Pancreas (tissue), 10 donors: Measurements from ENCODE around the gene AUTS2. TPM values are rescaled to one million over a fixed set of nuclear protein-coding genes. Genes with fewer than 3 reads are reported as not detected.

Experiments
- ATAC-seq, 4 donors: fragments of 200-7000 bp; cut with Tn5 transposase; one replicate each; pipeline versions ENCODE4 v1.8.0 to v1.9.1; 2020; ENCODE audit warnings: mild to moderate bottlenecking in 4 of 4, moderate library complexity in 4 of 4
- DNase-seq, 6 donors: peaks; one replicate each; pipeline ENCODE4 v3.0.0-alpha.2; 2020
- FAIRE-seq: peaks from 2 replicates; lab custom pipeline; 2012; peaks lifted over from hg19 to GRCh38; lab: Jason Lieb, UNC
- H3K27ac ChIP-seq, 4 donors: fragments of 200-600 bp; sonication (generic); 1 replicate in 3 of 4; 2 replicates in 1 of 4; pipeline versions ENCODE4 v1.5.0 to v1.8.0; 2020
- H3K27me3 ChIP-seq, 4 donors: fragments of 200-600 bp; one replicate each; pipeline ENCODE4 v1.8.0; 2021
- H3K36me3 ChIP-seq, 3 donors: fragments of 200-600 bp; sonication (generic) in 1 of 3; one replicate each; pipeline versions ENCODE4 v1.5.0 to v1.8.0; 2020 to 2021
- H3K4me1 ChIP-seq, 3 donors: fragments of 200-600 bp; one replicate each; pipeline ENCODE4 v1.8.0; 2021
- H3K4me3 ChIP-seq, 4 donors: fragments of 200-600 bp; sonication (generic) in 2 of 4; one replicate each; pipeline versions ENCODE4 v1.5.0 to v1.8.0; 2020 to 2021
- H3K9me3 ChIP-seq, 4 donors: fragments of 200-600 bp; one replicate each; pipeline ENCODE4 v1.8.0; 2021
- WGBS, 2 donors: extraction: QIAGEN DNeasy Blood & Tissue Kit; methylation state at CpG; one replicate each; pipeline ENCODE4 v1.1.7; 2013; 5-methylcytosine and 5-hydroxymethylcytosine counted together
- intact Hi-C, 3 donors: fragments of 100-400 bp; cut with DNase I; formaldehyde crosslinking; loops; one replicate each; pipeline versions ENCODE4 v1.11.1 to v1.14.2; 2022
- polyA plus RNA-seq, 2 donors: library from polyadenylated mRNA; stranded (reverse); fragments of 200-250 nt; gene quantifications; one replicate each; pipeline ENCODE4 v1.2.3, GENCODE V29; 2013
- total RNA-seq, 6 donors: library from RNA; stranded (reverse); fragmentation: NEBNext Ultra II Directional in 4 of 6; extraction: Animal tissue kit (Norgen Biotek cat#: 25700) in 4 of 6; gene quantifications; one replicate each; pipeline versions ENCODE4 v1.2.1 to v1.2.4, GENCODE V29; 2021 to 2023
- TF ChIP-seq, protein P1 (sequence below), 4 donors: fragments of 200-600 bp; sonication (generic) in 3 of 4; IDR thresholded peaks; one replicate each; pipeline versions ENCODE4 v1.5.0 to v1.8.0; 2021; ENCODE audit warnings: antibody characterized with exemption in 4 of 4
- donor health status: healthy with polysubstance abuse.
- donor health status: DM: no; HTN: no; CAD: no; lungs with moderate emphysema.
- donor health status: DM: no; HTN: no; CAD: no.
- donor health status: control.
- donor health status: control.
- donor health status: Bipolar disorder and iron deficiency.
- donor health status: DM: yes; HTN: yes; CAD: no.
- donor health status: DM: no; HTN: no; CAD: no.
- donor health status: DM: no; HTN: no; CAD: no.
- donor health status: DM: yes; HTN: yes; CAD: no.

The AUTS2 gene
- total and polyA plus RNA-seq, 8 donors = 5.8 to 16.8 (median 9.9) TPM

DNA sequence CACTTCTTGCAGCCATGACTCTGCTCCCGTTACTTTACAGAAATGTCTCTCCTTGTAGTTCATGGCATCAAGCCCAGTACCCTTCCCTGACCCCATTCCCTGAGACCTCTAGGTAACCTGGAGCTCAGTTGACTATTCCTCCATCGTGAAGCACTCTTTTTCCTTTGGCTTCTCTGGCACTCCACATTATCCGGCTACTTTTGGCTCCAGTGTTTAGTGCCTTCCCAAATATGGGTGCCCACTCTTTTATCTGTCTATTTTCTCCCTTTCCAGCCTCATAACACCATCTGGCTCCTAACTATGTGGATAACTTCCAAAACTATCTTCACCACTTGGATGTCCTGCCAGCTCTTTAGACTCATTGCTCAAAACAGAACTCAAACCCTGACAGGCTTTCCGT lies 788.9 kb downstream of the AUTS2 start:
- whole genome bisulfite sequencing, 2 donors = 70 to 83% methylated on average over 4 of the region's 4 CpGs
- Histone ChIP-seq H3K27ac (no peak overlapping the region), H3K4me1 (no peaks in the 10 kb centered on the region), H3K36me3 (no peaks in the 10 kb centered on the region), H3K4me3 (no peak overlapping the region), H3K9me3 (no peaks in the 10 kb centered on the region), H3K27me3 (no peaks in the 10 kb centered on the region)
- intact Hi-C loops = no loop called here
- TF ChIP-seq, protein P1, sequence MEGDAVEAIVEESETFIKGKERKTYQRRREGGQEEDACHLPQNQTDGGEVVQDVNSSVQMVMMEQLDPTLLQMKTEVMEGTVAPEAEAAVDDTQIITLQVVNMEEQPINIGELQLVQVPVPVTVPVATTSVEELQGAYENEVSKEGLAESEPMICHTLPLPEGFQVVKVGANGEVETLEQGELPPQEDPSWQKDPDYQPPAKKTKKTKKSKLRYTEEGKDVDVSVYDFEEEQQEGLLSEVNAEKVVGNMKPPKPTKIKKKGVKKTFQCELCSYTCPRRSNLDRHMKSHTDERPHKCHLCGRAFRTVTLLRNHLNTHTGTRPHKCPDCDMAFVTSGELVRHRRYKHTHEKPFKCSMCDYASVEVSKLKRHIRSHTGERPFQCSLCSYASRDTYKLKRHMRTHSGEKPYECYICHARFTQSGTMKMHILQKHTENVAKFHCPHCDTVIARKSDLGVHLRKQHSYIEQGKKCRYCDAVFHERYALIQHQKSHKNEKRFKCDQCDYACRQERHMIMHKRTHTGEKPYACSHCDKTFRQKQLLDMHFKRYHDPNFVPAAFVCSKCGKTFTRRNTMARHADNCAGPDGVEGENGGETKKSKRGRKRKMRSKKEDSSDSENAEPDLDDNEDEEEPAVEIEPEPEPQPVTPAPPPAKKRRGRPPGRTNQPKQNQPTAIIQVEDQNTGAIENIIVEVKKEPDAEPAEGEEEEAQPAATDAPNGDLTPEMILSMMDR (IDR thresholded peaks at IDR 0.05) = no peak
- no peak for FAIRE-seq
- DNase-seq = no peak
- no peak for ATAC-seq

DNA sequence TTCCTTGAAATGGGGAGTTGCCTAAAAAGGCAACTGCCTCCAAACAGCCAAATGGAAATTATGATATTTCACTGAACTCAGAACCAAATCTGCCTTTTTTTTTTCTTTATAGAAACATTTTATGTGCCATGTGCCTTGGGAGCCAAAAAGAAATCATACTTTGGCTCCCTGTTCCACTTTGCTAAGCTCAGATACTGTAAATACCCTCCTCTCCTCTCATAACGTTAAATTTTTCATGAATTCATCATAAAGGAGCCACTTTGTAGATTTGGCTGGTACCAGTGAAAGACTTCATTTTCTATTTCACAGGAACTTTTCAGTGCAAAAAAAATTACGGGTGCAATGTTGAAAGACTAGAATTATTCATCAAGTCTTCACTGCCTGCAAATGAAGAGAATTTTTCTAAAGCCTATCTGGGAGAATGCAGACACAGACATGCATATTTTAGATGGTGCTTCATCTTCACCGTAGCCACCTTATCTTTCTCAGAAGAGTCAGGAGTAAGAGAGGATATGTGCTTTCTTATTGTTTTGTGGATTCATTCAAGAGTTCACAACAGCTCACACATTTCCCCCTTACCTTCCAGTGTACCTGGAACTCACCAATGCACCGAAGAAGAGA lies 791.4 kb downstream of the AUTS2 start:
- DNase-seq (no peak), FAIRE-seq (no peak), ATAC-seq (no peak)
- H3K9me3 ChIP-seq = no peaks in the 10 kb centered on the region
- H3K27ac ChIP-seq = no peak overlapping the region
- H3K4me1 ChIP-seq = no peaks in the 10 kb centered on the region
- no peak overlapping the region for H3K4me3 ChIP-seq
- 78 to 92% methylated on average over 4 of the region's 4 CpGs for WGBS, 2 donors
- H3K36me3 ChIP-seq = no peaks in the 10 kb centered on the region
- TF ChIP-seq, protein P1 (IDR thresholded peaks at IDR 0.05) = no peak
- H3K27me3 ChIP-seq = no peaks in the 10 kb centered on the region
- intact Hi-C loops = no loop called here

DNA sequence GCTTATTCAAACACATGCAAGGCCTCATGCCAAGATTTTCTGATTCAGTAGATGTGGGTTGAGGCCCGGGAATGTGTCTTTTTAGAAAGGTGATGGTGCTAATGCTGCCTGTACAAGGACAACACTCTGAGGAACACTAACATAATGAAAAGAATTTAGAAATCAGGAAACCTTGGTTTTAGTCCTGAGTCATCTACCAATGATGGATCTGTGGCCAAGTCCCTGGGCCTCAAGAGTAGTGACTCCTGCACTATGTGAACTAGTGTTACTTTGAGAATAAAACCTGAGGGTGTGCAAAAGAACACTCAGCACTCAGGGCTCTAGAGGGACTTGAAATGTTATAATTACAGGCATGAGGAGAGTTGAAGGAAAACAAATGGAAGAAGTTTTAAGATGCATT lies 792.0 kb downstream of the AUTS2 start:
- Histone ChIP-seq H3K36me3 (no peaks in the 10 kb centered on the region), H3K9me3 (no peaks in the 10 kb centered on the region), H3K4me3 (no peak overlapping the region), H3K27me3 (no peaks in the 10 kb centered on the region), H3K4me1 (no peaks in the 10 kb centered on the region), H3K27ac (no peak overlapping the region)
- no peak for ATAC-seq
- WGBS, 2 donors = 89 to 97% methylated on average over 1 of the region's 1 CpG
- TF ChIP-seq, protein P1 (IDR thresholded peaks at IDR 0.05) = no peak
- FAIRE-seq = no peak
- DNase-seq = no peak
- intact Hi-C loops = no loop called here

DNA sequence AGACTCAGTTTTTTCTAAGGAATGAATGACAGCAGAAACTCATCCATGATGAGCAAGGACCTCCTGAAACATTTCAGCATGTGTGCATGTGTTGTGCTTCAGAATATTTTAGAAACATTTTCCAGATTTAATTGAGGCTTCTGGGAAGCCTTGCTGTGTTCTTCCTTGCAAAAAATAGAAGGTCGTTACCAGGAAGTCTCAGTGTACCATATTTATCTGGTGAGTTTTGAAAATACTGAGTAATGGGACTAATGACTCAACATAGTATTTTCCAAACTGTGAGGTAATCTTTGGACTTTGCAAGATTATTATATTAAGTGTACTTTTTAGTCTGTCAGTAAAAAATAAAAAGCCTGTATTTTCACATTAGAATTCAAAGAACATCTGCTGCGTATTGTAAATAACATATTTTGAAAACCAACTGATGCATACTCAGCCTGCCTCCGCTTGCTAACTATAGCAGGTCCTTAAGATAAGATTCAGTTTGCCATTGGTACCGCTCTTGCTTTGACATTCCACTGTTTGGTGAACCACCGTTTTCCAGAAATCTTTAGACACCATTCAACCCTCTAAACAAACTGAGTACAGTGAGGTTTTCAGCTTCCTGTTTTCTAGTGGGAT lies 794.1 kb downstream of the AUTS2 start:
- TF ChIP-seq, protein P1 (IDR thresholded peaks at IDR 0.05) = no peak
- H3K36me3 ChIP-seq = no peaks in the 10 kb centered on the region
- DNase-seq (no peak), FAIRE-seq (no peak), ATAC-seq (peak in 3 of 4 donors; percentile 15 to 69 (median 56))
- WGBS, 2 donors = 71 to 79% methylated on average over 5 of the region's 5 CpGs
- H3K27me3 ChIP-seq = no peaks in the 10 kb centered on the region
- H3K4me1 ChIP-seq = no peaks in the 10 kb centered on the region
- intact Hi-C loops = no loop called here
- H3K27ac ChIP-seq = no peak overlapping the region
- H3K9me3 ChIP-seq = no peaks in the 10 kb centered on the region
- H3K4me3 ChIP-seq = no peak overlapping the region

DNA sequence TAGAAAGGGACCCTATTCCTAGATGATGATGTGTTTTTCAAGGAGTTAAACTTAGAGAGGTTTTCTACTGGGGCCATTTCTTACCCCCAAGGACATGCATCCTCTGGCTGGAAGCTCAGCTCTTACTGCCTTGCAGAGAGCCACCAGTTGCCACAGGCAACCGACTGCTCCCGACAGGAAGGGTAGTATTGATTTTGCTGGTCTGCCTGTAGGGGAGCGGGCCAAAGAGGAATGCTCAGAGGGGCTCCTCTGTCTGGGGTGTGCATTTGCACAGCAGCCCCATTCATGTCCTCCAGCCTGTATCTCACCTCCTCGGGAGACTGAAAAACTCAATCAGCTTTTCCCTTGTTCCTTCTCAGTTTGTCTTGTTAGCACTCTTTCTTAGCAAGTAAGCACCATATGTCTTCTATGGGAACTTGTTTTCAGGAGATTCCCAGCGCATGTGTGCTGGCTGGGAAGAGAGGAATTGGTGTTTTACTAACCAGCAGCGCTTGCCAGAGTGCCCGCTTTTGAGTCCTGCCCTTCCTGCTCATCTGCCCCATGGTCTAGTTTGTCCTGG lies 794.7 kb downstream of the AUTS2 start:
- Histone ChIP-seq H3K27ac (no peak overlapping the region), H3K27me3 (no peaks in the 10 kb centered on the region), H3K4me3 (no peak overlapping the region), H3K4me1 (no peaks in the 10 kb centered on the region), H3K36me3 (no peaks in the 10 kb centered on the region), H3K9me3 (no peaks in the 10 kb centered on the region)
- TF ChIP-seq, protein P1 (IDR thresholded peaks at IDR 0.05) = no peak
- 47% methylated on average over 7 of the region's 7 CpGs for WGBS, 2 donors
- FAIRE-seq (no peak), DNase-seq (no peak), ATAC-seq (peak in 1 of 4 donors; percentile 16)
- intact Hi-C loops = no loop called here
